Activated effector memory CD4-positive, alpha-beta T cell treated with Interleukin-2 at 50 U/mL for 16 hours (primary cell): ENCODE data around the gene NME9.

Source experiments
- DNase-seq: peaks from one replicate; pipeline ENCODE4 v3.0.0-alpha.2; 2020

Gene NME9

DNA sequence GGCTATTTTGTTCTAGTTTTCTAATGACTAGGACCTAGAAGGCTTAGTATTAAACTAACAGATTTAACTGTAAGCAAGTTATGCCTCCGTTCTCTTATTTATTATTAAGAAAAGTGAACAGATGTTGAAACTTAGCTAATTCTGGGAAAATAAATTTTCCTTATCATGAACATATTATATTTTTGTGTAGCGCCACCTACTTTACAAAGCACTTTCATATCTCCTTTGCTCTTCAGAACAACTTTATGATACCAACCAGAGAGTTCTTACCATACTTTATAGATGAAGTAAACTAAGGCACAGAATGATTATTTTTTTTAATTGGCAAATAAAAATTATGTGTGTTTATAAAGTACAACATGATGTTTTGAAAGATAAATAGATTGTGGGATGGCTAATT is 59.4 kb downstream of the NME9 start:
- no peak for DNase-seq

DNA sequence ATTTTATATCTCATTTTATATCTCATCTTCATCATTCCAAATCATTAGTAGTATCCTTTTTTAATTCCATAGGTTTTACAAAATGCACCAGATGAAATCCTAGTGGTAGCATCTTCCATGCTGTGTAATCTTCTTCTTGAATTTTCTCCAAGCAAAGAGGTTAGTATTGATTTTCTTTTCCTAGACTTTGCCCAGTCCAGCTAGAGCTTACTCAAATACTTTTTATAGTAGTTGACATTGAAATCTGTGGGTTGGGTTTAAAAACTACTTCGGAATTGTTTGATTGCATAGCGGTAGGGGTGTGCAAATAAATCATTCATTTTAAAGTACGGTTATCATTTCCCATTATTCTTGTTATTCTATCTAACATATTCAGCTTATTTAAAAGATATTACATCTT is 62.6 kb downstream of the NME9 start:
- DNase-seq: no peak

DNA sequence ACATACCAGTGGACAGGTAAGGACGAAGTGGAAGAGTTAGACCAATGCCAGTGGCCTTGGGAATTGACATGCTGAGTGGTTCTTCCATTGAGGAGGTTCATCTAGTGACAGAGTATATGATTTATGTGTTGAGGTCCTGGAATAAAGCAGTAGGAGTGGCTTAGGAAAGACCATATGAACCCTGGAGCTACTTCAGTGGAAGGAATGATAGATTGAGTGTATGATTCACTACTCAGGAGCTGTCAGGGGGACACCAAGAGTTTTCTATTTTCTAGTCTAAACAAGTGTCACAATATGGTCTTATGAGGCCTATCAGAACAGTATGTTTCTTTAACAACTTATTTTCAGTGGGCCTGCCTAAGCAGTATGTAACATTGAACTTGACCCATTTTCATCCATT is 63.9 kb downstream of the NME9 start:
- no peak for DNase-seq

DNA sequence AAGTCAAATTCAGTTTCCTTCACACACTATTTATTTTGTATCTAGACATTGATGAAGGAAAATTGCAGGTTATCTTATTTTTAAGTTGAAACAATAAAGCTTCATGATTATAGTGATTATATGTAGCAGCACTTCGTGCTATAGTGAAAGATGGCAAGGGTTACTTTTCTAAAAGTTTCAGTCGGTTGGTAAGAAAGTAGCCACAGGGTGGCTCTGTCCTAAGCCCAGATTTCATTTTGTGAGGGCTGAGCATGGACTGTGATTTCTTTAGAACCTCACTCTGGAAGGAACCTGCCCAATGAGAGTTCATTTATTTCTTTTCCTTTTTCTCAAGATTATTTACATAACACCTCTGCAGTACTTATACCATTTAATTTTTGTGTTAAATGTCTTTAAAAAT is 66.5 kb downstream of the NME9 start:
- no peak for DNase-seq

DNA sequence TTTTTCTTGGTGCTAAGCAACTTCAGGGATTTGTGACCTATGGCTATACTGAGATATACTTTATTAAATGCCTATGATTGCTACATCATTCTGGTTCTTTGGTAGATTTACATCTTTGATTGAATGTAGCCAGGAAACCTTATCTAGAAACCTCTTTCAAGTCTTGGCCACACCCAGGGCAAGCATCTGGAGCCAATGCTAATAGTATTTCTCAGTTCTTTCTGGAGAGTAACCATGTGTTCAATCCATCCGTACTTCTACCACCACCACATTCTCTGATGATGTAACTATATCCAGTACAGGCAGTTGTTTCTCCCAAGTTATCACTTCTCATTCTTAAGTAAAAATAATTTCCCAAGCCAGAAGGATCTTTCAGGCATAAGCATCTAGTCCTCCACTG is 69.0 kb downstream of the NME9 start:
- no peak for DNase-seq

DNA sequence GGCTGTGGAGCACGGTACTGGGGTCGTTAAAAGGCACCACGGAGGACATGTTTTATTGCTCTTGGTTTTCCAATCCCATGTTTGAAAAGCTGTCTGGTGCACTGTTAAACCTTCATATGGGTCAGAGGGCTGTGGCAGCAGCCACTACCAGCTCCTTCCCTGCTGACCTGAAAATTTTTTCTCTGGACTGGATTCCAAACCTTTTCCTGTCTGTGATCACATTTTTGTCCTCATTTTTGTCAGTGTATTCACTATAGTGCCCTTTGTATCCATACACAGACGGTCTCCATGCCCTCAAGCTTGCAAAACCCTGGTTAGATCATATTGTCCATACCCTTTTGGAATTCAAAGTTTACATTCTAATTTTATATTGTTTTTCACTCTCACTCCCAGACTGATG is 70.5 kb downstream of the NME9 start:
- no peak for DNase-seq

DNA sequence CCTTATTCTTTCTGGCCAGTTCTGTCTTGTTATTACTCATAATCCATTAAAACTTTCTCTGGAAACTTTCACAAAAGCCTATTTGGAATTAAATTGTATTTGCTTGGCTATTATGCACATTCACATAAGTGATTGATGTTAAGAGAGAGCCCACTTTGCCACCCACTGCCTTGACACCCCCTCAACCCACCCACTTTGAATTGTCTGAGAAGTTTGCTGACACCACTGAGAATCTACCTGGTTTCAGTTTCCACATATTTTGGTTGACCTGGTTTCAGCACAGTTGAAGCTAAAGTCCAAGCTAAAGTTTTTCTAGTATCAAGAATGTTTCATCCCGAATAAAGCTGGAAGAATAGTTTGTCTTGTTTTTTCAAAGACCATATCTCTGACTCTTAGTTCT is 71.7 kb downstream of the NME9 start:
- DNase-seq: no peak

DNA sequence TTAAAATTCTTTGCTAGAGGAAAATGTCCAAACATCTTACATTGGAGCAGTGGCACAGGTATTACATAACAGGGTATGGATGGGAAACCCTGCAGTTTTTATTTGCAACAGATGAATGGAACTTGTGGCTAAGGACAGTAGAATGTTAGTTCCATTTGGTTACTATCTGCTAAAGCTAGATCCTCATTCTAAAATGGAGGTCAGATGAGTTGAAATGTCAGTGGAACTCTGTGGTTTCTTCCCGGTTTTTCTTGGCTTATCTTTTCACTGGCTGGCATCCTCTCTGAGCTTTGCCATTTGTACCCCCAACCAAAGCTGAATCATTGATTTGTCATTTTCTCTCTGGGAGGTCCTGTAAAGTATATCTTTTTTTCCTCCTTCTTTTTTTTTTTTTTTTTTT is 73.6 kb downstream of the NME9 start:
- DNase-seq: no peak

DNA sequence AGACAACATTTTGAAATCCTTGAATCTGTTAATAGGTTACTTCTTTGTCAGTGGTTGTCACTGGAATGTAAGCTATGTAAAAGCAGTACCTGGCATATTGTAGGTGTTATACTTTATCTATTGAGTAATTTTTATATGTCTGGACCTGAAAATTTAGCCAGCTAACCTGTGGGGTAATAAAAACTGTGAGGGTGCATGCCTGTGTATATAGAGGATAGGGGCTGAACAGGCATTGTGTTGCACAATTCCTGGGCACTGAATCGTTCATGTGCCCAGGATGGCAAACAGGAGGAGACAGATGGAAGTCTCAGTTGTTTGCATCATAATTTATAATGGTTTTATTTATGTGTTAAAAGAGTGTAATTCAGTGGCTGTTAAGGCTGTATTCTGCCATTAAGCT is 75.4 kb downstream of the NME9 start:
- no peak for DNase-seq

DNA sequence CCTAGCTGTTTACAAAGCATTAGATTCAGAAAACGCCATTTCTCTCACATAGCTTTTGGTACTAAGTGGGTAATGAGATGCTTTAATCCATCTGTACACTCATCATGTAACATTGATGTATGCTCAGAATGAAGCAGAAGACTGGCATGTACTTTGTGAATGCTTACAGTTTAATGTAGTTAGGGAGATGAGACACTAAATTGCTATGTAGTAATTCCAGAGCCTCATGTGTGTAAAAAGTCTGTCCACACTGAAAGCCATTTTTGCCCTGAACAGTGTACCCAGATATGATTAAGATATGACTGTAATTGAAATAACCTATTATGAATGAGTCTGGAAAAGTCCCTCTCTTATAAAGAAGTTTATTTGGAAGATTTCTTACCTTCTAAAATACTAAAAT is 76.0 kb downstream of the NME9 start:
- no peak for DNase-seq
